ENCODE results near the gene RELN. TPM values are rescaled to one million over a fixed set of nuclear protein-coding genes. Genes with fewer than 3 reads are reported as not detected.

RELN gene
- total and polyA plus RNA-seq, 2 of the 13 experiments (the other 11 are each of a cell fraction or from before 2014, with no cell fraction given), result 315 to 332 TPM

- TF ChIP-seq MAFF (IDR thresholded peaks at IDR 0.05; ENCODE audit: low read depth, low read length) (0 out of 2 replicates have a peak, but pooled peaks have one; percentile 22), ZNF44 (CRISPR knock-in tag; IDR thresholded peaks at IDR 0.05) (no peak), TCF7L2 (IDR thresholded peaks at IDR 0.05; ENCODE audit: low read depth, low read length) (peak; percentile 63), THAP9 (CRISPR knock-in tag; IDR thresholded peaks at IDR 0.05; ENCODE audit: borderline replicate concordance) (no peak), PREB (CRISPR knock-in tag; IDR thresholded peaks at IDR 0.05) (no peak), KAT7 (CRISPR knock-in tag; IDR thresholded peaks at IDR 0.05; ENCODE audit: borderline replicate concordance) (no peak), RBFOX2 (IDR thresholded peaks at IDR 0.05; ENCODE audit: low read depth, low read length) (peak; percentile 48; the same call in 1 of the 2 replicates), ZNF333 (CRISPR knock-in tag; IDR thresholded peaks at IDR 0.05; ENCODE audit: borderline replicate concordance) (no peak), GATAD1 (CRISPR knock-in tag; IDR thresholded peaks at IDR 0.05) (no peak; the same call in 1 of the 2 replicates), SUZ12 (IDR thresholded peaks at IDR 0.05; ENCODE audit: low read depth, low read length) (no peak), ZNF503 (CRISPR knock-in tag; IDR thresholded peaks at IDR 0.05) (peak; percentile 96), HOXA5 (CRISPR knock-in tag; IDR thresholded peaks at IDR 0.05) (peak; percentile 77), RNF2 (conservative IDR thresholded peaks at IDR 0.05; ENCODE audit: low read depth) (no peak), SRSF1 (optimal IDR thresholded peaks at IDR 0.05; ENCODE audit: low read depth, low read length) (no peak), SOX5 (CRISPR knock-in tag; IDR thresholded peaks at IDR 0.05; ENCODE audit: borderline replicate concordance) (peak; percentile 99), POLR2G (IDR thresholded peaks at IDR 0.05; ENCODE audit: low read depth, low read length) (no peak), GMEB1 (CRISPR knock-in tag; IDR thresholded peaks at IDR 0.05; ENCODE audit: borderline replicate concordance) (peak; percentile 46; the same call in 1 of the 2 replicates), ZFX (CRISPR knock-in tag; IDR thresholded peaks at IDR 0.05; ENCODE audit: low read depth) (no peak), RFX3 (CRISPR knock-in tag; IDR thresholded peaks at IDR 0.05) (no peak), ZNF747 (CRISPR knock-in tag; IDR thresholded peaks at IDR 0.05; ENCODE audit: borderline replicate concordance) (peak; percentile 25; the same call in 1 of the 2 replicates), NCOR1 (IDR thresholded peaks at IDR 0.05; ENCODE audit: borderline replicate concordance, low read length) (peak; percentile 90), CBFB (CRISPR knock-in tag; IDR thresholded peaks at IDR 0.05) (0 out of 2 replicates have a peak, but pooled peaks have one; percentile 32), SIX4 (CRISPR knock-in tag; IDR thresholded peaks at IDR 0.05) (peak; percentile 98)
These were observed 328.7 kb downstream of the RELN start (continued) for GRCh38 chr7:103660455-103661371.
